Measurements from ENCODE around the gene PRPF6. TPM values are rescaled to one million over a fixed set of nuclear protein-coding genes. Genes with fewer than 3 reads are reported as not detected.

Gene PRPF6
- total and polyA plus RNA-seq, 2 of the 13 experiments (the other 11 are each of a cell fraction or from before 2014, with no cell fraction given): 63.7 to 101 TPM

DNA sequence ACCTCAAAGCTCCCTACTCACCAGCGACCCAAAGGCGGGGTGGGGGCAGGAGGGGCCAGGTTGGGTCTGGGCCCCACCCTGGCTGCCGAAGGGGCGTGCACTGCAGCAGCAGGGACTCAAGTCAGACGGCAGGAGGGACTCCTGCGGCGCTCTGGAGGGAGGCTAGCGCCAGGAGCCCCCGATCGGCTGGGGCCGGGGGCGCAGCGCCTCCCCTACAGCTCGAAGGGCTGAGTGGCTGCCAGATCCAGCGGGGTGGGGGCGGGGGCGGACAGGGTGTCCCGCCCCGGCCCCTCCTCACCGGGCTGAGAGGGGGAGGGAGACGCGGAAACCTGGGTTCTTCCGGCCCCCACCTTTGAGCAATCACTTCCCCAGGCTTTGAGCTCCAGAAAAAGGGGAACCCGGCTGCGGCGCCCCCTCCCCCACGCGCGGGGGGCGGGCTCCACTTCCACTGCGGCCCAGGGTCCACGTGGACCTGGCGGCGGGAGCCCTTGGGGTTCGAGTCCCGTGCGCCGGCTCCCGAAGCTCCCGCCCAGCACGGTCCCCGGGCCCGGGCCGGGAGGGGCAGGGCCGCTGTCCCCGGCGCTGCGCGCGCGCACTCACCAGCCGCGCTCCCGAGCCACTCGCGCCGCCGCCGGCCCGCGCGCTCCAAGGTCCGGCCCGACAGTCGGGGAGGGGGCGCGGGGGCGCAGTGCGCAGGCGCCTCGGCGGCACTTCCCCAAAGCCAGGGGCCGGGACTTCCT lies 98.5 kb downstream of the PRPF6 start, which contains the start of gene RGS19 (continued):
- TF ChIP-seq KLF13 (CRISPR knock-in tag; IDR thresholded peaks at IDR 0.05) (peak; percentile 45; the same call in 1 of the 2 replicates), ATF2 (CRISPR knock-in tag; IDR thresholded peaks at IDR 0.05) (no peak), CEBPZ (IDR thresholded peaks at IDR 0.05; ENCODE audit: low read length) (no peak), RBM22 (optimal IDR thresholded peaks at IDR 0.05; ENCODE audit: low read length) (no peak), HDAC6 (IDR thresholded peaks at IDR 0.05; ENCODE audit: low read depth, low read length) (no peak), REPIN1 (CRISPR knock-in tag; IDR thresholded peaks at IDR 0.05; ENCODE audit: borderline replicate concordance, low read depth) (no peak), RBAK (CRISPR knock-in tag; IDR thresholded peaks at IDR 0.05) (no peak), ZNF282 (IDR thresholded peaks at IDR 0.05; ENCODE audit: partially characterized antibody) (no peak), JDP2 (CRISPR knock-in tag; IDR thresholded peaks at IDR 0.05; ENCODE audit: borderline replicate concordance) (no peak), ZNF431 (CRISPR knock-in tag; IDR thresholded peaks at IDR 0.05; ENCODE audit: borderline replicate concordance, low read depth) (peak; percentile 56; the same call in 1 of the 2 replicates), ZFP1 (CRISPR knock-in tag; IDR thresholded peaks at IDR 0.05) (no peak), ZNF709 (CRISPR knock-in tag; IDR thresholded peaks at IDR 0.05) (0 out of 2 replicates have a peak, but pooled peaks have one; percentile 49), ZNF567 (CRISPR knock-in tag; IDR thresholded peaks at IDR 0.05; ENCODE audit: borderline replicate concordance) (0 out of 2 replicates have a peak, but pooled peaks have one; percentile 73), STAT5B (CRISPR knock-in tag; IDR thresholded peaks at IDR 0.05) (no peak)
- TF ChIP-seq, protein P1, sequence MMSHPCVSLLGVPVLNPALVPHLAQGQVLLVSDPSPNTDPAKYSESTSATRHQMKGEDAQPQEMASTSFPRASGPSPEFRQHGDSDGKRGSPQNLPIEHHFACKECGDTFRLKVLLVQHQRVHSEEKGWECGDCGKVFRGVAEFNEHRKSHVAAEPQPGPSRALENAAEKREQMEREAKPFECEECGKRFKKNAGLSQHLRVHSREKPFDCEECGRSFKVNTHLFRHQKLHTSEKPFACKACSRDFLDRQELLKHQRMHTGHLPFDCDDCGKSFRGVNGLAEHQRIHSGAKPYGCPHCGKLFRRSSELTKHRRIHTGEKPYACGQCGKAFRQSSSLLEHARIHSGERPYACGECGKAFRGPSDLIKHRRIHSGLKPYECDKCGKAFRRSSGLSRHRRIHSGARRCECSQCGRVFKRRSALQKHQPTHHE (CRISPR knock-in tag; IDR thresholded peaks at IDR 0.05; ENCODE audit: borderline replicate concordance): no peak
- TF ChIP-seq, protein P2, sequence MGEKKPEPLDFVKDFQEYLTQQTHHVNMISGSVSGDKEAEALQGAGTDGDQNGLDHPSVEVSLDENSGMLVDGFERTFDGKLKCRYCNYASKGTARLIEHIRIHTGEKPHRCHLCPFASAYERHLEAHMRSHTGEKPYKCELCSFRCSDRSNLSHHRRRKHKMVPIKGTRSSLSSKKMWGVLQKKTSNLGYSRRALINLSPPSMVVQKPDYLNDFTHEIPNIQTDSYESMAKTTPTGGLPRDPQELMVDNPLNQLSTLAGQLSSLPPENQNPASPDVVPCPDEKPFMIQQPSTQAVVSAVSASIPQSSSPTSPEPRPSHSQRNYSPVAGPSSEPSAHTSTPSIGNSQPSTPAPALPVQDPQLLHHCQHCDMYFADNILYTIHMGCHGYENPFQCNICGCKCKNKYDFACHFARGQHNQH (CRISPR knock-in tag; IDR thresholded peaks at IDR 0.05): no peak; the same call in none of the 2 replicates
- TF ChIP-seq, protein P3, sequence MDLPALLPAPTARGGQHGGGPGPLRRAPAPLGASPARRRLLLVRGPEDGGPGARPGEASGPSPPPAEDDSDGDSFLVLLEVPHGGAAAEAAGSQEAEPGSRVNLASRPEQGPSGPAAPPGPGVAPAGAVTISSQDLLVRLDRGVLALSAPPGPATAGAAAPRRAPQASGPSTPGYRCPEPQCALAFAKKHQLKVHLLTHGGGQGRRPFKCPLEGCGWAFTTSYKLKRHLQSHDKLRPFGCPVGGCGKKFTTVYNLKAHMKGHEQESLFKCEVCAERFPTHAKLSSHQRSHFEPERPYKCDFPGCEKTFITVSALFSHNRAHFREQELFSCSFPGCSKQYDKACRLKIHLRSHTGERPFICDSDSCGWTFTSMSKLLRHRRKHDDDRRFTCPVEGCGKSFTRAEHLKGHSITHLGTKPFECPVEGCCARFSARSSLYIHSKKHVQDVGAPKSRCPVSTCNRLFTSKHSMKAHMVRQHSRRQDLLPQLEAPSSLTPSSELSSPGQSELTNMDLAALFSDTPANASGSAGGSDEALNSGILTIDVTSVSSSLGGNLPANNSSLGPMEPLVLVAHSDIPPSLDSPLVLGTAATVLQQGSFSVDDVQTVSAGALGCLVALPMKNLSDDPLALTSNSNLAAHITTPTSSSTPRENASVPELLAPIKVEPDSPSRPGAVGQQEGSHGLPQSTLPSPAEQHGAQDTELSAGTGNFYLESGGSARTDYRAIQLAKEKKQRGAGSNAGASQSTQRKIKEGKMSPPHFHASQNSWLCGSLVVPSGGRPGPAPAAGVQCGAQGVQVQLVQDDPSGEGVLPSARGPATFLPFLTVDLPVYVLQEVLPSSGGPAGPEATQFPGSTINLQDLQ (CRISPR knock-in tag; IDR thresholded peaks at IDR 0.05): no peak

Data from HepG2 (cell line).